HPDE6-E6E7 (cell line): ENCODE results near the gene ZNF581.

Experiments used
- DNase-seq: peaks from one replicate; pipeline ENCODE4 v3.0.0; 2011; ENCODE audit warnings: missing footprints; ENCODE audit errors: extremely low spot score

Gene ZNF581

DNA sequence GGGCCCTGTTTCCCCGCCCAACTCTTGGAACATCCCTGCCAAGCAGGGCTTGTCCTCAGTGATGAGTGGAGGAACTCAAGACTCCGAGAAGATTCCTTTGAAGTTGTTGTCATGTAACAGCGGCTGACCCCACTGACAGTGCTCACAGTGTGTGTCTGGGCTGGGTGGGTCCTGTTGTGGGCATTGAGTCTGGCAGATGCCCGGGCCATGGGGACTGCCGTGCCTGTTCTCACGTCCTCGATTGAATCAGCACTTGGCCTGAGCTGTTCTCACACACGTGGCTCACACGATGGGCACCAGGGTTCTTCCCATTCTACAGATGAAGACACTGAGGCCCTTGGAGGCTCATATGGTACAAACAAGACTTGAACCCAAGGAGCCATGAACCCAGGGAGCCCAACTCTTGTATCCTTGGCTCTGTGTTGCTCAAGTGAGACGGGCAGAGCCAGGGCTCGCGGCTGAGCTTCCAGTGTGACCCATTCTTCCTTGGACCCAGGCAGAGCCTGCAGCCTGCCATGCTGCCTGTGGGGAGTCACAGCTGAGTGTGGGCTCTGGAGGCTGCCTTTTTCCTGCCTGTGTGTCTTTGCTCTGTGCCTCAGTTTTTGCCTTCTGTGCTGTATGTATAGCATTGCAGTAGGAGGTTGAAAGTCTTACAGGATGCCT is 23.0 kb downstream of the ZNF581 start:
- no peak for DNase-seq

- DNase-seq = no peak
Measured at GRCh38 chr19:55667006-55667381, 23.5 kb downstream of the ZNF581 start.

GRCh38 chr19:55667511-55667910 is 24.1 kb downstream of the ZNF581 start:
- no peak for DNase-seq

GRCh38 chr19:55667958-55668357 is 24.5 kb downstream of the ZNF581 start:
- DNase-seq = peak; percentile 66

- DNase-seq = no peak
Measured at GRCh38 chr19:55668603-55669348, 25.3 kb downstream of the ZNF581 start.

DNA sequence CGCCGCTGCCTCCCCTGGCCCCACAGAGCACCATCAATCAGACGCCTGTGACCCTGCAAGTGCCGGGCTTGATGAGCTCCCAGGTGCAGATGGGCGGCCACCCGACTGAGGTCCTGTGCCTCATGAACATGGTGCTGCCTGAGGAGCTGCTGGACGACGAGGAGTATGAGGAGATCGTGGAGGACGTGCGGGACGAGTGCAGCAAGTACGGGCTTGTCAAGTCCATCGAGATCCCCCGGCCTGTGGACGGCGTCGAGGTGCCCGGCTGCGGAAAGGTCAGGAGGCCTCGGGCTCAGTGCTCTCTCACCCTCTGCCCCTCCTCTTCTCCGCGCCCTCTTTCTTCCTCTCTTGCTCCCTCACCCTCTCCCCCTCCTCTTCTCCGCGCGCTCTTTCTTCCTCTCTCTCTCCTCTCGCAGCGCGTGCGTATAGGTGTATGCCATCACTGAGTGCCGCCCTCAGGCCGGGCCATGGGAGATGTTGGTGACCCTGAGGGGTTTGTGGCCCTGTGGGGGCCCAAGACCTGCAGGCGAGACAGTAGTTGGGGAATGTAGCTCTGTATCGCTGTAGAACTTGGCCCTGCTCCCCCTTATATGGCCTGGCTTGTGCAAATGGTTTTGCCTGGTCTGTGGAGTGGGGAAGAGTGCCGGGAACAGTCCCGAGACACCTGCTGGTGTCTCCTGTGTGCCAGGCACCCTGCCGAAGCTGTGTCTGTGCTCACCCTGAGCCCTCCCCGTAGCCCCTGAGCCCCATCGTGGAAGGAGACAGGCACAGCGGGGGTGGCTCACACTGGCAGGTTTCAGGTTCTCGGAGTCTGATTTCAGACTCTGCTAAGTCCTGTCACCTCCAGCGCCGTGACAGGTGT is 26.2 kb downstream of the ZNF581 start:
- DNase-seq = no peak

- DNase-seq = no peak
Measured at GRCh38 chr19:55670280-55671053, 27.0 kb downstream of the ZNF581 start.

DNA sequence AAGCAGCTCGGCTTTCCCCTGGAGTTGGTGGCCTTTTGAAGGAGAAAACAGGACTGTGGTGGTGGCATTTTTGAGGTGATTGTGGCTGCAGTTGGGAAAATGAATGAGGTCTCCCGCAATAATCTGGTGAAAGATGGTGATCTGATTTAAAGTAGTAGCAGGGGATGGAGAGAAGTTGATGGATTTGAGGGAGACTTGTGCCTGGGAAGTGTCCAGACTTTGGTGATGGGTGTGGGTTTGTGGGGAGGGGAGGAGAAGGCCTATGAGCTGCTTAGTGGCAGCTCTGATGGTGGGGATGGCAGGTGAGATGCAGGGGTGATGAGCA is 27.6 kb downstream of the ZNF581 start:
- DNase-seq = no peak

- DNase-seq = no peak
Measured at GRCh38 chr19:55672418-55672817, 29.0 kb downstream of the ZNF581 start.

GRCh38 chr19:55673465-55673864 is 30.0 kb downstream of the ZNF581 start:
- no peak for DNase-seq

DNA sequence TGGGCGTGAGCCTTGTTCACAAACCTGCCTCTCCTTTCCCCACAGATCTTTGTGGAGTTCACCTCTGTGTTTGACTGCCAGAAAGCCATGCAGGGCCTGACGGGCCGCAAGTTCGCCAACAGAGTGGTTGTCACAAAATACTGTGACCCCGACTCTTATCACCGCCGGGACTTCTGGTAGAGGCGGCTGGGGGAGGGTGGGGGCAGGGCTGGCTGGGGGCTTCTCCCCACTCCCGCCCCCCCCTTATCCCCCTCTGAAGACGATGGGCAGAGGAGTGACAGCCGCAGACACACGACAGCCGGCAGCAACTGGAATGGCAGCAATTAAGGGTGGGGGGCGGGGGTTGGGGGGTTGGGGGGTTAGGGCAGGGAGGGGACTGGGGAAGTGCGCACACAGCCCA is 30.4 kb downstream of the ZNF581 start:
- DNase-seq = no peak

- no peak for DNase-seq
Measured at GRCh38 chr19:55674459-55674840, 31.0 kb downstream of the ZNF581 start.

DNA sequence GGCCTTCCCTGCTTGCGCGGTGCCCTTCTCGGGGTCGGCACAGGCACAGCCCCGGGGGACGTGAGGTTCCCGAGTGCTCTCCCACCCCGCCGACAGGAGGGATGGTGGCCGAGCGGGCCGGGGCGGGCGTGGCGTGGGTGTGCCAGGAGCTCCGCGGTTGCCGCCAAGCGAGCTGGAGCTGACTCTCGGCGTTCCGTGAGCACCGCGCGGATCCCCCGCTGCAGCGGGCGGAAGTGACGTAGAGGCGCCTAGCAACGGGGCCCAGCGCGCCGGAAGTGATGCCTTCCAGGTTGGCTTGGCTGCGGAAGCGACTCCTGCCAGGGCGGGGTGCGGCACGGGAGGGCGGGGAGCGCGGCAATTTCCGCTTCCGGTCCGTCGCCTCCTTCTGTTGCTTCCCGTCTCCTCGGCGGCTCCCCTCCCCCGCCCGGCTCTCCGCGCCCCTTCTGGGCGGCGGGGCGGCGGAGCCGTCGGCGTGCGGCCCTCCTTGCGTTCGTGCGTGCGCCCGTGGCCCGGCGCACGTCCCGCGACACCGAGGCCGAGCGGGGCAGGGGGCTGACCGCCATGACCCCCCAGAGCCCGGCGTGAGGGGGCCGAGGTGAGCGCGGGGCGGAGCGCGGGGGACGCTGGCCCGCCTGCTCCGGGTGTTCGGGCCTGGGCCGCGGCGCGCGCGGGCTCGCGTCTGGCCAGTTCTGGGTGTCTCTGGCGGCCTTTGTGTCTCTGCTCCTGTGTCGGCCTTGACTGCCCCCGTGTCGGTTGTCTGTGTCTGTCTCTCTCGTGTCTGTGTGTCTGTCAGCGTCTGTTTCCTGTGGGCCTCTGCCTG is 31.6 kb downstream of the ZNF581 start, which contains the start of gene EPN1:
Gene EPN1, plus strand, starts transcription at position 386 of the 820 bp plus-strand sequence. CDS start 3,402 bp downstream, outside the sequence.
- peak; percentile 97 for DNase-seq

DNA sequence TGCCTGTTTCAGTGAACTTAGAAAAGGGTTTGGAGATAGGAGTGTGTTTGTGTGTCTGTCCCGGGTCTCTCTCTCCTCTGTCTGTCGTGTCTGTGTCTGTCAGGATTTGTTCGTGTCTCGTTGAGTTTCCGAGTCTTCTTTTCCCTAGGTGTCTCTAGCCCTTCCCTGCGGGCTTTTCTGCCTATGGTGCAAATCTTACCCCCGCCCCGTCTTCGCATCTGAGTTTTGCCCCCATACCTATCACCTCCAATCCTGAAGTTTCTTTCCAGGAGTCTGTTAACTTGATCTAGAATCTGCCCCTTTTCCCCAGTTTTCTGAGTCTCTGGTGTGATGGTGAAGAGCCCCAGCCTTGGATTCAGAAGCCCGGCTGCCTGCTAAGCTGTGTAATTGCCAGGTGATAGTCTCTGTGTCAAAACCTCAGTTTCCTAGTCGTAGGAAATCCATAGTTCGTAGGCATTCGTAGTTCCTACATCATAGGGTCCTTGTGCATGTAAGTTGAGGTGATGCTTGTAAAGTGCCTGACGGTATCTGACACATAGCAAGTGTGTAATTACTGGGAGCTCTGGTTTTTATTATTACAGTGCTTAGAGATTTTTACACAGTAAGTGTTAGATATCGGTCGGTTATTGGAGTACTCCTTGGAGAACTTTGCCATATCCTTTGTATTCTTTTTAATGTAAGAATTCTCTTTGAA is 32.4 kb downstream of the ZNF581 start:
- no peak for DNase-seq

DNA sequence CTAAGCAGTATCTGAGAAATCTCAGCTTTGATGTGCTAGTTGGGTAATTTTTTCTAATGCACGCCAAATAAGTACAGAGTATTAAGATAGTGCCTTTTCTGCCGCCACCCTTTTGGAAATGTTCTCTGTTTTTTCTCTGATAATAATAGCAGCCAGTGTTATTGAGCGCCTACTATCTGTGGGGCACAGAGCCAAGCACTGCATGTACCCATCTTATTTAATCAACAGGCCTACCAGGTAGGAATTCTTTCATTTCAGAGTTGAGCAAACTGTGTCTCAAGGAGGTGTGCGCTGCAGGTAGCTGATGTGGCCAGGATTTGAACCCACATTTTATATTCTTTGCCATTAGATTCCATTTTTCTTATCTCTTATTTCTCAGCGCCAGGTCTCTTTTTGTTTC is 32.9 kb downstream of the ZNF581 start:
- DNase-seq = no peak

- DNase-seq = no peak
Measured at GRCh38 chr19:55676889-55677505, 33.5 kb downstream of the ZNF581 start.

DNA sequence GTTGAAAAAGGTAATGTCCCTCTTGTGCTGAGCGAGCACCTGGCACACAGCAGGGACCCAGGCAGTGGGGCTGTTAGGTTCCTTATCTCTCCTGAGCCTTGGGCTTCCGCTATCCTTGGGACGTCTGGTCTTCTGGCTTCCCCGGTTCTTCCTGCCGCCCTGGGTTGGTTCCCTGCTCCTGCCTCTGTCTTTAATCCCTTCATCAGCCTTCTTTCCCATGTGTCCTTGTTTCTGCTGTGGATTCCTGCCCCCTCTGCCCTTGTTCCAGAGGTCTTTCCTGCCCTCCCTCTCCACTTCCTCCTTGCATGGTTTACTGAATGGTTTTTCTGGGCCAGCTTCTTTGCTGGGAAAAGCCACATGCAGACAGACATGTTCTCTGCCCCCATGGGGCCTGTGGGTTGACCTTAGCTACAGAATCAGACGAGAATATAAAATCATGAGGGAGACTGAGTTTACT is 34.2 kb downstream of the ZNF581 start:
- no peak for DNase-seq

GRCh38 chr19:55678121-55678671 is 34.7 kb downstream of the ZNF581 start:
- DNase-seq = no peak
